NCI-H524 treated with DMSO at 0.1 percent for 48 hours (cell line): ENCODE measurements around the gene MYH8.

Source experiments
- DNase-seq: peaks from one replicate; lab custom pipeline; 2025; lab: John Stamatoyannopoulos, UW

The MYH8 gene

DNA sequence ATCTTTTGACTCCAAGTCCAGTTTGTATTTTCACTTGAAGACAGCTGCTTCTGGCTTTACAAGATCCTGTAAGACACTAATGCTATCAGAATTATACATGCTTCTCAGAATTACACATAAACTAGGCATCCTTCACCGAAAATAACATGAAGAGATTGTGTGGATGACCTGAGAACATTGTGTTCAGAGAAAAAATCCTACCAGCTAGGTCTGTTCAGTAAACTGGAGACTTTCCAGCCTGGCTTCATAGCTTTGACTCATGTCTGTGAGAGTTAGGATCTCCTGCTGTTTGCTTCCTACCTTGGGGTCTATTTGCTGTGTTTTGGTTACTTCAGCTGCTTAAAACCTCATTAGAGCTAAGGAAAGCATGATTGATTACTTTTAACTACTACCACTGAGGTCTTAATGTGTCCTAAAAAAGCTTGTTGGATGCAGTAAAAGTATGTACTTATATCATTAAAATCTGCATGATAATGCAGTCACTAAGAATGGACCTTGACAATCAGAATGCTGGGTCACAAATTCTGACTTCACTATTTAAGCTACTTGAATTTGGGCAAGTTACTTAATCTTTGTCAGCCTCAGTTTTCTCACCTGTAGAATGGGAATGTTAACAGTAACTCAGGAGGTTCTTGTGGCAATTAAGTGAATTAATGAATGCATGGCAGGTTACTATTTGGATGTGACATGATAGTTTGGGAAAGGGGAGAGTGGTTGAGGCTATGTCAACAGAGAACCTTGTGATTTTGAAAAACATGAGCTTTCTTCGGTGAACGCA, 40.9 kb downstream of the MYH8 start:
- DNase-seq, result no peak

DNA sequence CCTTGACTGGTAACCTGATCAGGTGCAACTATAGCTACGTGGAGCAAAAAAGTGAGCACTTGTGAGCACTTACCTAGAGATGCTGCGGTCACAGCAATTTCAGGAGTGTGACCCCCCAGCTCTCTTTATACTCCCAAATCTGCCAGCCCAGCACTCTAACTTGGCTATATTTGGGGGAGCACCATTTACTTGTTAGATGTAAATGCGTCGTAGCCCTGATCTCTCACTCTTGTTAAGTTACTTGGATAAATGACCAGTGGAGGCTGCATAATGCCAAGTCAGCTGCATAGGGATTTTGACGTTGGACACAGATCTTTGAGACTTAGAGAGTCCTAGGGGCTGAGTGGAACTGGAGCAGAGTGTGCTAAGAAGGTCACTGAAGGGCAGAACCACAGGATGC, 48.8 kb downstream of the MYH8 start, which contains the start of gene MYH13:
Gene MYH13 (minus strand): TSS at position 101 of the 400 bp plus-strand sequence. CDS start 8,476 bp downstream, outside the sequence.
- no peak for DNase-seq

DNA sequence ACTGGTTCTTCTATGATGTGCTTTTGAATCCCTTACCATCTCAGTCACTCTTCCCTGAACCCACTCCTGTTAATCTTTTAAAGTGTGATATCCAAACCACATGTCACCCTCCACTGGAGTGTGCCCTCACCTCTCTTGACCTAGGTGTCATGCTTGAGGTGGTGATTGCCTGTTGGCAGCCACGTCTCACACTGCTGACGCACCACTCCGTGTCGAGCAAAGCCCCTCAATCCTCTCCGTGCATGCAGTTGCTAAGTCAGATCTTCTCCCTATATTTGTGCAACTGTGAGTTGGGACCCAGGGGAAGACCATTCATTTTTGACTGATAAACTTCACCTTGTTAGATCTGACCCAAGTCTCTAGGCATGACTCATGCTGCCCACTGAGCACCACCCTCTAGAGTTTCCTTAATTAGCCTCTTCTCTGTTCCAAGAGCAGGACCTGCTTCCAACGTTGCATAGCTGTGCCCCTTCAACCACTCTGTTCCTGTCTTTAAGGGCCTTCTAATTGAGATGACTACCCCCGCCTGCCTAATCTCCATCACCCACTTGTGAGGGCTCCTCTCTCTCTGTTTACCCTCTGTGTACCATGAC, 51.6 kb downstream of the MYH8 start:
- no peak for DNase-seq

DNA sequence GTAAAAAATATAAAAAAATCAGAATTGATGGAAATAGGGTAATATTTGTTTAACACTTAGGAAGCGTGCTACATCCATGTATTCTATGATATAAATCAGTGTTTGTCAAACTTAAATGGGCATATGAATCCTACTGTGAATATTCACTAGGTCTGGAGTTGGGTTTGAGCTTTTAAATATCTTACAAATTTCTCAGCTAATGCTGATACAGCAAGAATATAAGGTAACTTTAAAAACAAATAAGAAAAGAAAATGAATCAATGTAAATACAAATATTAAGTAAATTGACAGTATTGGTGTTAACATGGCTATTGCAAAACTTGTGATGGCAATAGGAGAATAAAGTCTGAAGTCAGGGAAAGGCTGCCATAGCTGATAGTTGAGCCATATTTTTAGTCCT, 52.5 kb downstream of the MYH8 start:
- no peak for DNase-seq

DNA sequence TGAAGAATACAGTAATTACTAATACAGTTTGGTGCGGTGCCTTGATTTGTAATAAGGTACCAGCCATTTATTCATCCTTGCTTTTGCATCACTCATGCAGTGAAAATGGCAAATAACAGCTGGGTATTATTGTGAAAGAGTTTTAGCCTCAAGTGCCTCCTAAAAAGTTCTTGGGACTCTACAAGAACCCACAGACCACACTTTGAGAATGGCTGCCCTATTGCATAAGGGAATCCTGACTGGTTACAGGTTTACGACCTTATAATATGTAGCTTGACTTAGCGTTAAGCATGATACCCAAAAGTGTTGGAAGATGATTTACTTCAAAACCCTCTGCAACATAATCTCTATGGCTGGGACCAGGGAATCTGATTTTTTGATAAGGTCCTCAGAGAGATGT, 53.2 kb downstream of the MYH8 start:
- no peak for DNase-seq

DNA sequence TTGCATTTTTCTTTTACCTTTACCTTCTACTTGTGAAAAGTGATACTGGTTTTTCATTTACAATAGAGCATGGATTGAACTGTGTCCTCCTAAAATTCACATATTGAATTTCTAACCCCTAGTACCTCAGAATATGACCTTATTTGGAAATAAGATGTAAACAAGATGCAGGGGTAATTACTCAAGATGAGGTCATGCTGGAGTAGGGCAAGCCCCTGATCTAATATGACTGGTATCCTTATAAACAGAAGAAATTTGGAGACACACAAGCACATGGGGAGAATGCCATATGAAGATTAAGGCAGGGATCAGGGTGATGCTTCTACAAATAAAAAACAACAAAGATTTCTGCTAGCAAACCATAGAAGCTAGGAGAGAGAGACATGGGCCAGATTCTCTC, 61.2 kb downstream of the MYH8 start:
- no peak for DNase-seq

DNA sequence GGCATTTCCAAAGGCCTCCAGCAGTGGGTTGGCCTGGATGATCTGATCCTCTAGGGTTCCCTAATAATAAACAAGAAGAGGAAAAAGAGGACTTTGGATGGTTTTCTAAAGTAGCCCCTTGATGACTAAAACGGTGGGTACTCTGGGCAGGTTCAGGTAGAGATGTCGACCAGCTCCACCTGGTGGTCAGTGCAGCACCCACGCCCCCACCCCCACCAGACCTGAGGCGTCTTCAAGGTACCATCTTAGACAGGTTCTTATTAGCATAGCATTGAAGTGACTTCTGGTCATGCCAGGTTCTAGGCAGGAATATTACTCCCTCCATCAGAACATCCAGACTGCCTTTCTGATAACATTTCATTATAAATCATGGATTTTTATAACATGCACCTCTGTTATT, 64.0 kb downstream of the MYH8 start:
- no peak for DNase-seq

DNA sequence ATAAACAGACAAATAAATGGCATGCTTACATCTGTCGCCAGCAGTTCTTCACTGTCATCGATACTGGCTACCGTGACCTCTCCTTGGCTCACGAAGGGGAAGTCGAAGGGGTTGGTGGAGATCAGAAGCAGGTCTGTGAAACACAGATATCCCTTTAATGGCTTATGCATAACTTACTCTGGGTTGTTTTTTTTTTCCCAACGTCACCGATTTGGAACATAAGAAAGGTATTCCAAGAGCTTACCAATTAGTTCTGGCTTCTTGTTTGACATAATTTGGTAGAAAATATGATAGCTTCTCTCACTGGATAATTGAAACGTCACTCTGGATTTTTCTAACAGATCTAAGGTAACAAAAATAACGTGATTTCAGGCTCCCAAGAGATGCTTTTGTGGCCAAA, 67.1 kb downstream of the MYH8 start:
- DNase-seq, result no peak

DNA sequence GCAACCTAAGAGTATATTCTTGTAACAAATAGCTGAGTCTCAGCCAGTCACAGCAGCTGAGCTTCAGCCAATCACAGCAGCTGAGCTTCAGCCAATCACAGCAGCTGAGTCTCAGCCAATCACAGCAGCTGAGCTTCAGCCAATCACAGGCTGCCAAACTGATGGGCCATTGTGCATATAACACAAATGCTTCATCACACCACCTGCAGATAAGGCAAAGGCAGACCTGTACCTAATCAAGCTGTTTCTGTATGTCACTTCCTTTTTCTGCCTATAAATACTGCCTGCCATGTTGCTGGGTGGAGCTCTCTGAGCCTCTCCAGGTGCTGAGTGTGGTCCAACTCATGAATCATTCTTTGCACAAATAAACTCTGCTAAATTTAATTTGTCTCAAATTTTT, 68.9 kb downstream of the MYH8 start:
- DNase-seq, result no peak

DNA sequence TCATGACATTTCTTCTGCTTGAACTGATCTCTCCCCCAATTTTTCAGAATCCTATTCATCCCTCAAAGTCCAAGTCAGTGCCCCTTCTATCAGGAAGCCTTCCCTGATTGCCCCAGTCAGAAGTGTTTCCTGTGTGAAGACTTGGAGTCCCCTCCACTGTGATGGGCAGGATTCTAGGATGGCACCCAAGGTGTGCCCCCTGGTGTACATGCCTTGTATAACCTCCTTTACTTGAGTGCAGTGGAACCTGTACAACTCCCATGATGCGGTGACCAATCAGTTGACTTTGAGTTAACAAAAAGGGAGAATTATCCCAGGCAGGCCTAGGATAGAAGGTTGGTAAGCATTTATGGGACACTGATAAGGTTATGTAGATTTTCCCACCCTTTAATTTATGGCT, 72.3 kb downstream of the MYH8 start:
- no peak for DNase-seq

DNA sequence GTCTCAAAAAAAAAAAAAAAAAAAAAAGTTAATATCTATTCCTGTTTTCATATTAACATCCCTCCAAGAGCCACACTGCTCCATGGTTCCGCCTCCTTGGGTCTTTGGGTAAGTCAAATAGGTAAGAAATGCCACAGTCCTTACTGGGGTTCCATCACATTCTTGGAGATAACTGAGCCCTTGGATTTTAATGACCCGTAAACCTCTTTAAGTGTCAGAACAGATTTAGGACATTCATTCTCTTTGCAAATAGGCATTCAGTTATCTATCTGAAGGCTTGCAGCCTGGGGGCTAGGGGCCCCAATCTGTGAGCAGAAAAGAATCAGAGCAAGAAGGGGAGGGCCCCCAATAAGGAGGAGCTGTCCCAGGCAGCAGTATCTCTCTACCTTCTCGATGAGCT, 76.9 kb downstream of the MYH8 start:
- no peak for DNase-seq
